Ovary (tissue), 3 donors: ENCODE measurements around the gene KMT2A.

Experiments used
- POLR2A ChIP-seq: fragments of 450-650 bp; IDR thresholded peaks from one replicate; pipeline ENCODE4 v1.6.1; 2017; ENCODE audit warnings: antibody characterized with exemption, mild to moderate bottlenecking, moderate library complexity
- TF ChIP-seq, protein P1 (sequence below), 3 donors: fragments of 450-650 bp in 2 of 3; fragments of 200-600 bp in 1 of 3; IDR thresholded peaks; one replicate each; pipeline versions ENCODE4 v1.5.1 to v1.8.0; 2016 to 2022; ENCODE audit warnings: antibody characterized with exemption in 3 of 3, mild to moderate bottlenecking in 1 of 3
- donor health status: DM: no; HTN: no; CAD: no.

DNA sequence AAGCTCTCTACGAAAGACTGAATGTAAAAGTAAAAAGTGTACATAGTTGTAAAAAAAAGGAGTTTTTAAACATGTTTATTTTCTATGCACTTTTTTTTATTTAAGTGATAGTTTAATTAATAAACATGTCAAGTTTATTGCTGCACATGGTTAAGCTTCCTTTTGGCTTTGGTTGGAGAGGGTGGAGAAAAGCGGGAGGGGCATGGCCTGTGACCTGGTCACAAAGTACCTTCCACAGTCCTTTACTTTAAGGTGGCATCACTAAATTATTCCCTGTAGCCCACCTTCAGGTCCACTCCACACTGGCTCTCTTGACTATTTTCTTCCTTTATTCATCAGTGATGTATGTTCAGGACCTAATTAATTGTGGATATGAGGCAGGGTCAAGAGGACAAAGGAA lies 90.4 kb downstream of the KMT2A start:
- TF ChIP-seq, protein P1, sequence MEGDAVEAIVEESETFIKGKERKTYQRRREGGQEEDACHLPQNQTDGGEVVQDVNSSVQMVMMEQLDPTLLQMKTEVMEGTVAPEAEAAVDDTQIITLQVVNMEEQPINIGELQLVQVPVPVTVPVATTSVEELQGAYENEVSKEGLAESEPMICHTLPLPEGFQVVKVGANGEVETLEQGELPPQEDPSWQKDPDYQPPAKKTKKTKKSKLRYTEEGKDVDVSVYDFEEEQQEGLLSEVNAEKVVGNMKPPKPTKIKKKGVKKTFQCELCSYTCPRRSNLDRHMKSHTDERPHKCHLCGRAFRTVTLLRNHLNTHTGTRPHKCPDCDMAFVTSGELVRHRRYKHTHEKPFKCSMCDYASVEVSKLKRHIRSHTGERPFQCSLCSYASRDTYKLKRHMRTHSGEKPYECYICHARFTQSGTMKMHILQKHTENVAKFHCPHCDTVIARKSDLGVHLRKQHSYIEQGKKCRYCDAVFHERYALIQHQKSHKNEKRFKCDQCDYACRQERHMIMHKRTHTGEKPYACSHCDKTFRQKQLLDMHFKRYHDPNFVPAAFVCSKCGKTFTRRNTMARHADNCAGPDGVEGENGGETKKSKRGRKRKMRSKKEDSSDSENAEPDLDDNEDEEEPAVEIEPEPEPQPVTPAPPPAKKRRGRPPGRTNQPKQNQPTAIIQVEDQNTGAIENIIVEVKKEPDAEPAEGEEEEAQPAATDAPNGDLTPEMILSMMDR (IDR thresholded peaks at IDR 0.05) = no peak
- TF ChIP-seq POLR2A = no peak
